IPS-11a (cell line): Measurements from ENCODE around the gene PRKG1.

Experiments used
- H3K4me3 ChIP-seq: one replicate; pipeline ENCODE4 v1.5.1; 2013; ENCODE audit warnings: low read depth, low read length, control low read depth

PRKG1 gene

DNA sequence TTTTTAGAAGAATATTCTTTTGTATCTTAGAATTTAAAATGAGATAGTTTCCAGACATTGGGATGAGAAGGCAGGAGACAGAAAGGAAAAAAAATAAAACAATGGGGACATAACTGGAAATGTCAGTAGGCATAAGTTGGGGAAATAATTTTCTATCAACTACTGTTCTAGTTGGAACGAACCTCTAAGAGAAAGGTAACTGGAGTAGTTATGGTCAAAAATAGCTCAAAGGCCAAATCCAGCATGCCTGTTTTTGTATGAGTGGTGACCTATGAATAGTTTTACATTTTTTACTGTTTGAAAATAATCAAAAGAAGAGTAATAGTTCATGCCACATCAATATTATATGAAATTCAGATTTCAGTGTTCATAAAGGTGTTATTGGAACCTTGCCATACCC, 877.3 kb downstream of the PRKG1 start:
- H3K4me3 ChIP-seq: no peak overlapping the region

DNA sequence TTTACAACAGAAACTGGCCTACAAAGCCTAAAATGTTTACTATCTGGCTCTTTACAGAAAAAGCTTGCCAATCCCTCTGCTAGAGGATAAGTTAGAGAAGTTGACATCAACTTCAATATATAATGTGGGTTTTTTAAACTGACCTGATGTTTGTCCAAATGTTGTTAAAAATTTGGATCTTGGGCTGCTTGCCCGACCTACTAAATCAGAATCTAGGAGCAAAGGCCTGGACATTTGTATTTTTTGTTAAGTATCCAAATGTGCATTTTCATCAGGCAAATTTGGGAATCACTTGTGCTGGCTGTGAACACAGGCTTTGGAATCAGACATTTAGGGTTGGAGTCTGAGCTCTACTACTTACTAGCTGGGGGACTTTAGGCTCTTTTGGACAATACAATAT, 877.8 kb downstream of the PRKG1 start:
- H3K4me3 ChIP-seq: no peak overlapping the region

DNA sequence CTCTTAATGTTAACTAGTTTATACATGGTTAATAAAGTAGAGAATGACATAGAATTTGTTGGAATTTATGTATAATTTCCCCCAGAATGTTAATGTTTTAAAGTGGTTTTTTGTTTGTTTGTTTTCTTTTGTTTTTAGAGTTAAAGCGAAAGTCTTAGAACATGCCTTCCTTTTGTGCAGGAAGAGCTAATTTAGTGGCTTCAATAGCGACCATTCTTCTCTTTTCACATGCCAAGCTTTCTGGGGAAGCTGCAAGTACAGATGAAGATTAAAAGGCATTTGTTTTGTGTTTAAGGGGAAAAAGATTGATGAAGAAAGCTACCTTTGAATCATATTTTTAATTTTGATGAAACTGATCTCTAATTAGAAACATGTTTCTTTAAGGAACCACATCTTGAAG, 881.4 kb downstream of the PRKG1 start:
- no peak overlapping the region for H3K4me3 ChIP-seq

DNA sequence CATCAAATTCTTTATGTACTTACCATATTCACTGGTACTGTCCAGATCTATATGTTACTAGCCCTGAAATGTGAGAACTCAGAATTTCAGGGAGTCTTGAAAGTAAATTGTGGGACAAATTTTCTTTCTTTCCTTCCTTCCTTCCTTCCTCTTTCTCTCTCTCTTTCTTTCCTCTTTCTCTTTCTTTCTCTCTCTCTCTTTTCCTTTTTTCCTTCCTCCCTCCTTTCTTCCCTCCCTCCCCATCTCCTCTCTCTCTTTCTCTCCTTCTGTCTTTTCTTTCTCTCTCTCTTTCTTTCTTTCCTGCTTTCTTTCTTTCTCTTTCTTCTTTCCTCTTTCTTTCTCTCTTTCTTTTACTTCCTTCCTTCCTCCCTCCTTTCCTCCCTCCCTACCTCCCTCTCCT, 882.5 kb downstream of the PRKG1 start:
- H3K4me3 ChIP-seq: no peak overlapping the region

DNA sequence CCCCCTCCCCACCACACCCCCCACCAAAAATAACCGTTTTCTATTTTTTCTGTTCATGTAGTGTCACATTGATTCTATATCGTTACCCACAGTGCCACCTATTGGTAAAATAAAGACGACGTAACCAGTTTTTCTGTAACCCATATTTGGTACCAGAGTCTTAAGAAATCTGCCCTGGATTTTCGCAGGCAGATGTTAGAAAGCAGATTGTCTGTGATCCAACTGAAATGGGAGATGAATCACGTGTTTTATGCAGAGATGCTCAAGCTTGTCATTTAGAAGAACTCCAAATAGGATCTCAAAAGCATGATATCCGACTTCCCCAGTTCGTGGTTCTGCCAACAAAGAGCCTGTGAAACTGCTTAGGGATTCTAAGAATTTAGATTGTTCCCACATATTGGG, 886.2 kb downstream of the PRKG1 start:
- no peak overlapping the region for H3K4me3 ChIP-seq

DNA sequence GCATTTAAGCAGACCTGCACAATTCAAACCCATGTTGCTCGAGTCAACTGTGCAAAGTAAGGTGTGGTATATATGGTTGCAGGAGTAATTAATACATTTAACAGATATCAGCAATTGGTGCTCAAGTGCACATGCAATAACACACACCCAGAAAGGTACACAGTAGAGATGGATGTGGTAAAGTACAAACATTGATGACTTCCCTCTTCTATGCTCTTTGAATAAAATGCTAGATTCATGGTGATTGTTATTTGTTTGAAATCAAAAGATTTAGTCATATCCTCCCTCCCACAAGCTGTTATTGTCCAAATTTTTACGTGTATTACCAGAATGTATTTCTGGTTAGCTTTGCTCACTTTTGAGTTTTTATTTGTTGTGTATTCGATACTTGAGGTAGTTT, 887.1 kb downstream of the PRKG1 start:
- H3K4me3 ChIP-seq: no peak overlapping the region

DNA sequence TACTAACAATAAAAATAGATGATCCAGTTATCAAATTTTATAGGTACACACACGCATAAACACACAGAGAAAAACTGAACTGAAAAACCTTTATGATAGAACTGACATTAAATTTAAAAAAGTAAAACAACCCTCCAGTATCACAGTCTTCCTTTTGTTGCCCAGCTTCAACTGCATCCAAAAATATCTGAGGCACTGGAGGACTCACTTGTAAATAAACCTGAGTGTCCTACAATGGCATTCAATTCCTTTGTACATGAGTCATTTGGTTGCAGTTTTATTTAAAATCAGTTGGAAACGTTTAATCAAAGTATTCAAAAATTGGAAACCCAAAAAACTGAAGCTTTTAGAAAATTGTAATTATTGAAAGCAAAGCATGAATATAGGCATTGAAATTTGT, 890.3 kb downstream of the PRKG1 start:
- no peak overlapping the region for H3K4me3 ChIP-seq

DNA sequence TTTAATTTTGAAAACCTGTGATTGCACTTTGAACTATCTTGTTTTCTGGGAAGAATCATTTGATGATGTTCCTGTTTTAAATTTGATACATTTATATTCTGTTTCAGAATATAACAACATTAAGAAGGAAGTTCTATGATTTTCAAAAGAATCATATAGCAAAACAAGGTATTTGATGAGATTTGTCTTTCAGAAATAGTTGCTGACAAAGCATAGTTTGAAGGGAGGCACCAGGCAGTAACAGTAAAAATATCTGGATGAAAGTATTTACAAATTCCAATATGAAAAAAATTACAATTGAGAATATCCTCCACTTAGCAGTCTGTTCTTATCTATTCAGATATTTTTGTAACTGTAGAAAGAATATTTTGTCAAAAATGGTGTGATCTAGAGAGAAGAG, 891.2 kb downstream of the PRKG1 start:
- no peak overlapping the region for H3K4me3 ChIP-seq

DNA sequence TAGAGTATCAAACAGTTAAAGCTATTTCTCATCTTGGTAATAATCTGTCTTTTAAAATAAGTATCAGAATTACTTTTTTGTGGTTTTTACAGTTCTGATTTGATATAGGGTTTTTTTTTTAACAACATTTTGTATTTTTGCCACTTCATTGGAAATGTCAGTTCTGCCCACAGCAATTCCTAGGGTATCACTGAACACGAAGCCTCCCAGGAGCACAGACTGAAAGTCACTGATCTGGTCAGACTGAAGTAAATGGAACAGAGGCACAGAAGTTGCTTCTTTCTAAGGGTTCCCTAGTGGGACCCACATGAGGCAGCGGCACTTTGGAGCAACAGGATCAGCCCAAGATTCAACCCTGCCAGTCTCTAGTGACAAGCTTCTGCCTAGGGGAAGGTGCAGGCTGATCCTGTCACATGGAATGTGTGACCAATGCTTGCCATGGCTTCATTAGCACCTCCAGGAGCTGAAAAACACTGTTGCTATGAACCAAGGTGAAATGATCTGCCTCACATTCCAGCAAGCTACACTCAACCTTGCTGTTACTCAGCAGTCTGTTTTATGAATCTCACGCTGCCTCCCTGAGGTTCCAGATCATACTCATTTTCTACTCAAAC, 898.6 kb downstream of the PRKG1 start:
- H3K4me3 ChIP-seq: no peak overlapping the region

DNA sequence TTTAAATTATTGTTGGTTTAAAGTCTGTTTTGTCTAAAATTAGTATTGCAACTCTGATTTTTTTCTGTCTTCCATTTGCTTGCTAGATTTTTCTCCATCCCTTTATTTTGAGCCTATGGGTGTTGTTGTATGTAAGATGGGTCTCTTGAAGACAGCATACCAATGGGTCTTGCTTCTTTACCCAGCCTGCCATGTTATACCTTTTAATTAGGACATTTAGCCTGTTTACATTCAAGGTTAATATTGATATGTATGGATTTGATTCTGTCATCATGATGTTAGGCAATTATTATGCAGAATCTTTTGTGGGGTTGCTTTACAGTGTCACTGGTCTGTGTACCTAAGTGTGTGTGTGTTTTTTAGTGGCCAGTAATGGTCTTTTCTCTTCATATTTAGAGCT, 906.5 kb downstream of the PRKG1 start:
- no peak overlapping the region for H3K4me3 ChIP-seq

DNA sequence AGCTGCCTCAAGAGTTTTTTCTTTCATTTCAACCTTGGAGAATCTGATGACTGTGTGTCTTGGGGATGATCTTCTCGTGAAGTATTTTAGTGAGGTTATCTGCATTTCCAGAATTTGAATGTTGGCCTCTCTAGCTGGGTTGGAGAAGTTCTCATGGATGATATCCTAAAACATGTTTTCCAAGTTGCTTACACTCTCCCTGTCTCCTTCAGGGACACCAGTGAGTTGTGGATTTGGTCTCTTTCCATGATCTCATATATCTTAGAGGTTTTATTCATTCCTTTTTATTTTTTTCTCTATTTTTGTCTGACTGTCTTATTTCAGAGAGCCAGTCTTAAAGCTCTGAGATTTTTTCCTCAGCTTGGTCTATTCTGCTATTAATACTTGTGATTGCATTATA, 907.4 kb downstream of the PRKG1 start:
- no peak overlapping the region for H3K4me3 ChIP-seq

DNA sequence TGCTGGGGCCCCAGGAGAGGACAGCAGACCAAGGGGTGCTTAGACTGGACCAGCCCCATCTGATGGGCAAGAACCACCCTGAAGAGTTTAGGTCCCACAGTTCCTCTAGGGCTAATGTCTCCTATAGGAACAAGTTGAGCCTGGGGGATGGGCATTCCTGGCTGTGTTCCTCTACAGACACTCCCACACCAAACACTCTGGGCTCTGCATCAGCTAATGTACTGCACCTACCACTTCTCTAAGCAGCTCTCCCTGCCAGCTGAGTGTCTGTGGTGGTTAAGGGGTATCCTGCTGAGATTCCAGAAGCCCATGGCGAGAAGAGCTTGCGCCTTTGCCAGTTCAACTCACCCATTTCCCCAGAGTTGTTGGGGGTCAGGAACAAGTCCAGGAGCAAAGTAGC, 909.2 kb downstream of the PRKG1 start:
- no peak overlapping the region for H3K4me3 ChIP-seq

DNA sequence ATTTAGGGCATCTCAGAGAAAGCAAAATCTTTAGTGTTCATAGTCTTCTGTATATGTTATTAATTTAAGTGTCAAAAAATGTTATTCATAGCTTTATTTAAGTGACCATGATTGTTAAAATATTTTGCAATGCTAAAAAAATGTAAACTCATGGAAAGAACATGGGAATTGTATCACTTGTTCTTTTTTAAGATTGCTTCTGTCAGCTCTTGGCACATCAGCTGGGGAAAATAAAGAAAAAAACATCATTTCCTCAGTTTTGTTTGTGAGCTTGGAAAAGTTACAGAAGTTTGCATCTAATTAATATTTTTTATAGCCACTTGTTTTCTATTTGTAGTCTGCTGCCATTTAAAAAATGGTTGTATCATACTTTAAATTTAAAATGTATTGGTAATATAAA, 911.0 kb downstream of the PRKG1 start:
- H3K4me3 ChIP-seq: no peak overlapping the region

DNA sequence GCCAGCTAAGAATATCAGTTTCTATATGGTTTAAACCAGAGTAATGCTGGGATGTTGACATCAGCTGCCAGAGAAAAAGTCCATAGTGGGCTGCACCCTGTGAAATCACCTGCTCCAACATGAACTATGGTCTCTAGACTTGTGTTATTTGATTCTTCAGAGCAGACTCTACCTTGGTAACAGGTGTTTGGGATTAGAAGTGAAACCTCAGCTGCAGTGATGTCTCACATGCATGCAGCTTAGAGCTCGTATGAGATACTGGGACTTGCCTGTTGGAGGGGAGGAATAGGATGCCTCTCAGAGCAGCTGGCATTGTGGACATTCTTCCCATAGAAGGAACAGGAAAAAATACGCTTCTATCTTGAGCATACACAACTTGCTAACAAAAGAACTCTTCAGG, 912.2 kb downstream of the PRKG1 start:
- no peak overlapping the region for H3K4me3 ChIP-seq

DNA sequence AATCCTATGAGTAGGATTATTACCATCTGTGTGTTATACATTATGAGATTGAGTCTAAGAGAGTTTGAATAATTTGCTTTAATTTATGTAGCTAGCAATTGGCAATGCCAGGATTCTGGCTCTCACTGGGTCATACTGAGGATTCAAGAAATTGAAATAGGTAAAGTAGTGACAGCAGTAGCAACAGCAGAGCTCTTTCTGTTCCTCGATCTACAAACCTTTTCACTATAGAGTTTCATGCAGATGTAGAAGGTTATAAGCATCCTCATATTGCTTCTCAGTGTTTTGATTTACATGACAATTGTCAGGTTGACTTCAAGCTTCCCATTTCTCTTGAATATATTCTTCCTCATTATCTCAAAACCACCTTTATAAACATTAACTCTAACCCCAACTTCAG, 919.2 kb downstream of the PRKG1 start:
- H3K4me3 ChIP-seq: no peak overlapping the region

DNA sequence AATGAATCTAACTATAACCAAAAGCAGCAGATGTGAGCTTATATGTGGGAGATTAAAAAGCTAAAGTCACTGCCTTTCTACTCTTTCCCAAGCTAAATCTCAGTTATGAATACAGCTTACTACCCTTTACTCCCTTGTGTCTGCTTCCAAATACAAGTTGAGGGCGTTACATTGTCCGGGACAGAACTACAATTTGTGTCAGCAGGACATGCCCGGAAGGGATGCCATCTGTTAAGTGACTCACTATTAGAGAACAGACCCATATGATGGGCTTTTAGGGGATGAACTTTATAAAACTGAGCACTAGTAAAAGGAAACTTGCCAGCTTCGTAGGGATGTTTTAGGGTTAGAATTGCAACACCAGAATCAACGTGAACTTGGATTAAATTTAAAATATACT, 924.8 kb downstream of the PRKG1 start:
- H3K4me3 ChIP-seq: no peak overlapping the region

DNA sequence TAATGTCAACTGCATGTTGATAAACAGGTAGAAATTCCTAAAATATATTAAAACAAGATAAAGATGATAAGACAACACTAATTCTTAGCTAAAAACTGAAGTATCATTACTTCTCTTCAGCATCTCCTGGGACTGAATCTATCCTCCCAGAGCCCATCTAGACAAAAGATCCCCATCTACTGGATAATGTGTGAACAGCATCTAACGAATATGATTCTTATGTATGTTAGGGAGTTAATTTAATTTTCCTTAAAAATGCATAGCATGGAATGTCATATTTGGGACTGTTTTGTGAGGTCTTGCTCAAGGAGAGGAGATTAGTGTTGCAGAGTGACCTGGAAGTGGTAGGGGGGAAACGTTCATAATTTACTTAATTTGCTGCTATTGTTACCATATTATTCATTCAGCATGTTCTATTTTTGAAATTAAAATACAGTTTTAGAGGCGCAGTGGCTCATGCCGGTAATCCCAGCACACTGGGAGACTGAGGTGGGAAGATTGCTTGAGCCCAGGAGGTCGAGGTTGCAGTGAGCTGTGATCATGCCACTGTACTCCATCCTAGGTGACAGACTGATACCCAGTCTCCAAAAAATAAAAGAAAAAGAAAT, 930.2 kb downstream of the PRKG1 start:
- no peak overlapping the region for H3K4me3 ChIP-seq

DNA sequence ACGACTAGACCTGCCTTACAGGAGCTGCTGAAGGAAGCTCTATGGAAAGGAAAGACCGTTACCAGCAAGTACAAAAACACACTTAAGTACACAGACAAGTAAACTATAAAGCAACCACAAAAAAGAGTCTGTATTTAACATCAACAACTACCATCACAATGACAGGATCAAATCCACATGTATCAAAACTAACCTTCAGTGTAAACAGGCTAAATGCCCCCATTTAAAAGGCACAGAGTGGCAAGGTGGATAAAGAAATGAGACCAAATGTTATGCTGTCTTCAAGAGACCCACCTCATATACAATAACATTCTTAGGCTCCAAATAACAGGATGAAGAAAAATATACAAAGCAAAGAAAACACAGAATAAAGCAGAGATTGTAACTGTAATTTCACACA, 932.8 kb downstream of the PRKG1 start:
- H3K4me3 ChIP-seq: no peak overlapping the region

DNA sequence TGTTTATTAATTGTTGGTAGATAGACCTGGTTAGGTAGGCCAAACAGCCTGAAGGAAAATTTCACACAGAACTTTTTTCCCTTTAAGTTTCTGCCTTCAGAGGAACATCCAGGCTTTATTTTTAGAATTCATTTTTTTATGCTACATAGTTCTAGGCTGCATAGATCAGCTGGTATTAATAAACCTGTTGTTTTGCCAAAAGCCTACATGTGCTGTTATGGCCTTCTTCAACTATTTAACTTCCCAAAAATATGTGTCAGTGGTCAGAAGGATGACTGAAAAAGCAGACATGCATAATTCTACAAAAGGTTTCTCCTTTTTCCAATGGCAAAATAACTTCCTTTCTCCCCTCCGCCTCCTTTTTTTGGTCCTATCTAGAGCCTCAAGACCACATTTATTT, 936.8 kb downstream of the PRKG1 start:
- no peak overlapping the region for H3K4me3 ChIP-seq

DNA sequence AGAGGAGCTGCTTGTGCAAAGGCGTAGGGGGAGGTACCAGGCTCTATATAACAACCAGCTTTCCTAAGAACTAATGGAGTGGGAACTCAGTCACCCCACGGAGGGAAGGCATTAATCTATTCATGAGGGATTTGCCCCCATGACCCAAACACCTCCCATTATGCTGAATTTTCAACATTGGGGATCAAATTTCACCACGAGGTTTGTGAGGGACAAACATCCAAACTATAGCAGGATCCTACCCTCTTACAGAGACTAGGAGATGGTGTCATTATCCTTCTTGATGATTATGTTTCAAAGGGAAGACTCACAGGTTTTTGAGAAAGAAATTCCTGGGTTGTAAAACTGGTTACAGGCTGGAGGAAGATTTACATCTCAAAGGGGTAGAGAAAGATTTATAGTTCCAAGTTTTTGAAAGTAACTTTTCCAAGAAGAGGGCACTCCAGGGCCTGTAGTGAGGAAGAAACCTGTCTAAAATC, 944.8 kb downstream of the PRKG1 start:
- H3K4me3 ChIP-seq: no peak overlapping the region

DNA sequence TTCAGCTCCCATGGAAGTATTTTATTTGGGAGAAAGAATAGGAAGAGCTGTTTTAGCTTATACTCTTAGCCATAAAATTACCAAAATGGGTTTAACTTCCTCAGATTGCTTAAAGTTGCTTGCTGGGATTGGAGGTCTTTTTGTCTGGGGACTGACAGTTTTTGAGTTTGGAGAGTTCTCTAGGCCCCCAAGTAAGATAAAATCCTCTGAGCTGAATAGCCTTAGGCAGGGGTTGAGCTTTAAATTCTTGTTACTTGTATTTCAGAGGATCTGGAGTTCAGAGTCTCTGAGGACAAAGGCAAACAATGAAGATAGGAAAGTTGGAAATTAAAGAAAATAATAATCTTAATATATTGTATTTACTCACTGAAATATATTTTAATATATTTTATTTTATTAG, 945.4 kb downstream of the PRKG1 start:
- no peak overlapping the region for H3K4me3 ChIP-seq

DNA sequence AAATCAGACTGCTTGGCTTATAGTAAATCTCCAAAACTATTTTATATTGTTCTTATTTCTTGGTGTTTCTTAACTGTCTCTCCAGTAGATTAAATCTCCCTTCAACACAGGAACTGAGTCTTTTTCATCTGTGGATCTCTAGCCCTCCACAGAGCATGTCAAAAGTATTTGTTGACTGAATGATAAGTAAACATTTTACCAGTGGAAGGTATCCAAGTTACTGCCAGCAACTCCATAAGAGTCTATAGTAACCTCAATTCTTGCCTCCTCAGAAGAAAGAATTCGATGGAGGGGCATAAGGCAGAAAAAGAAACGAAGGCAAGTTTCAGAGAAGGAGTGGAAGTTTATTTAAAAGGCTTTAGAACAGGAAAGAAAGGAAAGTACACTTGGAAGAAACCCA, 945.9 kb downstream of the PRKG1 start:
- H3K4me3 ChIP-seq: no peak overlapping the region

DNA sequence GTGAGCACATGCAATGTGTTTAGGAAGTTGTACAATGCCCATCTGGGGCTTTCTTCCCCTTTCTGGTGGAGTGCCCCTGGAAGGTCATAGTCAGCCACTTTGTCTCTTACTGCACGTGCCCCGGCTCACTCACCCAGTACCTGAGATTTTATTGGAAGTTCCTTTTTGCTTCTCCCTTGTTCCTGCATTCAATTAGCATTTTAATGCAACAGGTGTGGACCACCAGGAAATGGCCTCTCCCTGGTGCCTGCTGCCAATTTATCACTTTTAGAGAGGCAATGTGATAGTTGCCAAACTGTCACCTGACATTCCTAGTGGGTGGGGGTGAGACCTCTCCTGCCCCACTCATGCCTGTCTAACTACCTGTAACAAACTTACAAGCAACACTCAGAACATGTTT, 946.4 kb downstream of the PRKG1 start:
- no peak overlapping the region for H3K4me3 ChIP-seq
